Parathyroid adenoma (tissue), 2 donors: ENCODE data around the gene CBR1.

ENCODE experiments used
- H2AFZ ChIP-seq: fragments of 300-600 bp; sonication (generic); one replicate; pipeline ENCODE4 v1.7.0; 2017; ENCODE audit warnings: antibody characterized with exemption, mild to moderate bottlenecking
- H3K27ac ChIP-seq: fragments of 300-600 bp; sonication (generic); one replicate; pipeline ENCODE4 v1.7.0; 2017
- H3K27me3 ChIP-seq: fragments of 300-600 bp; sonication (generic); one replicate; pipeline ENCODE4 v1.7.0; 2017; ENCODE audit warnings: low read length; ENCODE audit not compliant: control insufficient read depth, insufficient read depth
- H3K36me3 ChIP-seq: fragments of 300-600 bp; sonication (generic); one replicate; pipeline ENCODE4 v1.7.0; 2017; ENCODE audit warnings: low read length; ENCODE audit not compliant: control insufficient read depth, insufficient read depth
- H3K4me1 ChIP-seq: fragments of 300-600 bp; sonication (generic); one replicate; pipeline ENCODE4 v1.7.0; 2017; ENCODE audit warnings: control low read depth
- H3K4me2 ChIP-seq: fragments of 300-600 bp; sonication (generic); one replicate; pipeline ENCODE4 v1.7.0; 2017; ENCODE audit warnings: low read length
- H3K4me3 ChIP-seq: fragments of 300-600 bp; sonication (generic); one replicate; pipeline ENCODE4 v1.7.0; 2017; ENCODE audit warnings: low read depth, low read length
- H3K79me2 ChIP-seq: fragments of 300-600 bp; sonication (generic); one replicate; pipeline ENCODE4 v1.7.0; 2017; ENCODE audit warnings: control low read depth
- H3K9ac ChIP-seq: fragments of 300-600 bp; sonication (generic); one replicate; pipeline ENCODE4 v1.7.0; 2017; ENCODE audit warnings: mild to moderate bottlenecking
- H3K9me3 ChIP-seq: fragments of 300-600 bp; sonication (generic); one replicate; pipeline ENCODE4 v1.7.0; 2017; ENCODE audit warnings: low read length; ENCODE audit not compliant: control insufficient read depth
- TF ChIP-seq, protein P1 (sequence below): fragments of 300-600 bp; sonication (generic); IDR thresholded peaks from one replicate; pipeline ENCODE4 v1.7.0; 2017; ENCODE audit warnings: antibody characterized with exemption, mild to moderate bottlenecking
- donor health status: primary hyperparathyroidism.

Gene CBR1

GRCh38 chr21:36045993-36046392 lies 23.8 kb upstream of the CBR1 start:
- no peaks in the 10 kb centered on the region for H3K36me3 ChIP-seq
- TF ChIP-seq, protein P1, sequence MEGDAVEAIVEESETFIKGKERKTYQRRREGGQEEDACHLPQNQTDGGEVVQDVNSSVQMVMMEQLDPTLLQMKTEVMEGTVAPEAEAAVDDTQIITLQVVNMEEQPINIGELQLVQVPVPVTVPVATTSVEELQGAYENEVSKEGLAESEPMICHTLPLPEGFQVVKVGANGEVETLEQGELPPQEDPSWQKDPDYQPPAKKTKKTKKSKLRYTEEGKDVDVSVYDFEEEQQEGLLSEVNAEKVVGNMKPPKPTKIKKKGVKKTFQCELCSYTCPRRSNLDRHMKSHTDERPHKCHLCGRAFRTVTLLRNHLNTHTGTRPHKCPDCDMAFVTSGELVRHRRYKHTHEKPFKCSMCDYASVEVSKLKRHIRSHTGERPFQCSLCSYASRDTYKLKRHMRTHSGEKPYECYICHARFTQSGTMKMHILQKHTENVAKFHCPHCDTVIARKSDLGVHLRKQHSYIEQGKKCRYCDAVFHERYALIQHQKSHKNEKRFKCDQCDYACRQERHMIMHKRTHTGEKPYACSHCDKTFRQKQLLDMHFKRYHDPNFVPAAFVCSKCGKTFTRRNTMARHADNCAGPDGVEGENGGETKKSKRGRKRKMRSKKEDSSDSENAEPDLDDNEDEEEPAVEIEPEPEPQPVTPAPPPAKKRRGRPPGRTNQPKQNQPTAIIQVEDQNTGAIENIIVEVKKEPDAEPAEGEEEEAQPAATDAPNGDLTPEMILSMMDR: no peak
- H3K27ac ChIP-seq: no peak overlapping the region

GRCh38 chr21:36047139-36047538 lies 22.7 kb upstream of the CBR1 start:
- Histone ChIP-seq H3K9me3 (no peaks in the 10 kb centered on the region), H3K4me2 (no peak overlapping the region), H3K36me3 (no peaks in the 10 kb centered on the region), H3K4me3 (no peak overlapping the region), H3K79me2 (no peaks in the 10 kb centered on the region), H3K27me3 (no peaks in the 10 kb centered on the region), H3K9ac (no peak overlapping the region), H3K27ac (no peak overlapping the region), H2AFZ (no peak overlapping the region), H3K4me1 (no peaks in the 10 kb centered on the region)
- TF ChIP-seq, protein P1: no peak

More at GRCh38 chr21:36045993-36046392, 23.8 kb upstream of the CBR1 start:
- Histone ChIP-seq H3K9ac (no peak overlapping the region), H3K4me1 (no peaks in the 10 kb centered on the region), H3K9me3 (no peaks in the 10 kb centered on the region), H2AFZ (no peak overlapping the region), H3K79me2 (no peaks in the 10 kb centered on the region), H3K4me3 (no peak overlapping the region), H3K4me2 (no peak overlapping the region), H3K27me3 (no peaks in the 10 kb centered on the region)

- Histone ChIP-seq H3K79me2 (no peaks in the 10 kb centered on the region), H3K4me2 (no peak overlapping the region), H3K9me3 (no peaks in the 10 kb centered on the region), H3K9ac (no peak overlapping the region), H2AFZ (no peak overlapping the region), H3K4me3 (no peak overlapping the region), H3K27me3 (no peaks in the 10 kb centered on the region), H3K36me3 (no peaks in the 10 kb centered on the region), H3K27ac (no peak overlapping the region), H3K4me1 (no peaks in the 10 kb centered on the region)
- TF ChIP-seq, protein P1: no peak
Measured at GRCh38 chr21:36048357-36048756, 21.5 kb upstream of the CBR1 start.

- no peaks in the 10 kb centered on the region for H3K79me2 ChIP-seq
- no peak overlapping the region for H3K4me3 ChIP-seq
- H2AFZ ChIP-seq: no peak overlapping the region
- no peak overlapping the region for H3K9ac ChIP-seq
- no peaks in the 10 kb centered on the region for H3K9me3 ChIP-seq
- TF ChIP-seq, protein P1: no peak
- no peak overlapping the region for H3K4me2 ChIP-seq
- H3K4me1 ChIP-seq: no peaks in the 10 kb centered on the region
- H3K27ac ChIP-seq: no peak overlapping the region
- H3K36me3 ChIP-seq: no peaks in the 10 kb centered on the region
- no peaks in the 10 kb centered on the region for H3K27me3 ChIP-seq
Measured at GRCh38 chr21:36052860-36053714, 16.7 kb upstream of the CBR1 start.

GRCh38 chr21:36053715-36054062 lies 16.1 kb upstream of the CBR1 start:
- Histone ChIP-seq H3K27me3 (no peaks in the 10 kb centered on the region), H3K9me3 (no peaks in the 10 kb centered on the region), H3K4me2 (no peak overlapping the region), H3K4me1 (no peaks in the 10 kb centered on the region), H3K27ac (no peak overlapping the region), H2AFZ (no peak overlapping the region), H3K9ac (no peak overlapping the region), H3K36me3 (no peaks in the 10 kb centered on the region), H3K4me3 (no peak overlapping the region), H3K79me2 (no peaks in the 10 kb centered on the region)
- TF ChIP-seq, protein P1: no peak
